ENCODE results near the gene SDK2. TPM values are rescaled to one million over a fixed set of nuclear protein-coding genes. Genes with fewer than 3 reads are reported as not detected.

The SDK2 gene
- polyA plus RNA-seq, 2 of the 4 experiments (the other 2 are of a cell fraction) = 0.36 to 0.57 TPM

DNA sequence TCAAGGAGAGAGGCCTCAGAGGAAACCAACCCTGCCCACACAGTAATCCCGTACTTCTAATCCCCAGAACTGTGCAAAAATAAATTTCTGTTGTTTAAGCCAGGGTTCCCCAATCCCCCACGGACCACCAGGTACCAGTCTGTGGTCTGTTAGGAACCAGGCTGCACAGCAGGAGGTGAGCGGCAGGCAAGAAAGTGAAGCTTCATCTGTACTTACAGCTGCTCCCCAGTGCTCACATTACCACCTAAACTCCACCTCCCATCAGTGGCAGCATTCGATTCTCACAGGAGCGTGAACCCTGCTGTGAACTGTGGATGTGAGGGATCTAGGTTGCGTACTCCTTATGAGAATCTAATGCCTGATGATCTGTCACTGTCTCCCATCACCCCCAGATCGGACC, 231.3 kb downstream of the SDK2 start:
- H3K4me1 ChIP-seq = no peaks in the 10 kb centered on the region
- ATAC-seq (no peak), DNase-seq (ENCODE audit: low read depth in 1 of 2, low spot score in 1 of 2) (no peak), FAIRE-seq (no peak)
- WGBS (ENCODE audit: missing lambda C conversion rate) = 60% methylated on average over 7 of the region's 7 CpGs
- no peak overlapping the region for H3K4me2 ChIP-seq
- TF ChIP-seq MAZ (IDR thresholded peaks at IDR 0.05; ENCODE audit: borderline replicate concordance, low read depth, low read length) (no peak), EHMT2 (IDR thresholded peaks at IDR 0.05; ENCODE audit: low read depth) (no peak), POLR2A (IDR thresholded peaks at IDR 0.05; ENCODE audit: low read length) (no peak), FOSB (CRISPR knock-in tag; IDR thresholded peaks at IDR 0.05) (no peak), ZFP36 (IDR thresholded peaks at IDR 0.05; ENCODE audit: borderline replicate concordance, partially characterized antibody) (no peak), ZC3H11A (IDR thresholded peaks at IDR 0.05) (no peak), SREBF2 (IDR thresholded peaks at IDR 0.05) (no peak)
- TF ChIP-seq, protein P1, sequence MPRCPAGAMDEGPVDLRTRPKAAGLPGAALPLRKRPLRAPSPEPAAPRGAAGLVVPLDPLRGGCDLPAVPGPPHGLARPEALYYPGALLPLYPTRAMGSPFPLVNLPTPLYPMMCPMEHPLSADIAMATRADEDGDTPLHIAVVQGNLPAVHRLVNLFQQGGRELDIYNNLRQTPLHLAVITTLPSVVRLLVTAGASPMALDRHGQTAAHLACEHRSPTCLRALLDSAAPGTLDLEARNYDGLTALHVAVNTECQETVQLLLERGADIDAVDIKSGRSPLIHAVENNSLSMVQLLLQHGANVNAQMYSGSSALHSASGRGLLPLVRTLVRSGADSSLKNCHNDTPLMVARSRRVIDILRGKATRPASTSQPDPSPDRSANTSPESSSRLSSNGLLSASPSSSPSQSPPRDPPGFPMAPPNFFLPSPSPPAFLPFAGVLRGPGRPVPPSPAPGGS (IDR thresholded peaks at IDR 0.05) = no peak
- ChIA-PET CTCF (interaction anchor here (1.1 to 1.3 kb wide), 2 partner anchors 13 to 17 kb away, joined by 3 to 6 read pairs; no protein-coding TSS in a partner anchor), POLR2A (no interaction called here)
- no peak overlapping the region for H3K4me3 ChIP-seq
- no peaks in the 10 kb centered on the region for H3K9me3 ChIP-seq
- no peak overlapping the region for H3K27ac ChIP-seq

DNA sequence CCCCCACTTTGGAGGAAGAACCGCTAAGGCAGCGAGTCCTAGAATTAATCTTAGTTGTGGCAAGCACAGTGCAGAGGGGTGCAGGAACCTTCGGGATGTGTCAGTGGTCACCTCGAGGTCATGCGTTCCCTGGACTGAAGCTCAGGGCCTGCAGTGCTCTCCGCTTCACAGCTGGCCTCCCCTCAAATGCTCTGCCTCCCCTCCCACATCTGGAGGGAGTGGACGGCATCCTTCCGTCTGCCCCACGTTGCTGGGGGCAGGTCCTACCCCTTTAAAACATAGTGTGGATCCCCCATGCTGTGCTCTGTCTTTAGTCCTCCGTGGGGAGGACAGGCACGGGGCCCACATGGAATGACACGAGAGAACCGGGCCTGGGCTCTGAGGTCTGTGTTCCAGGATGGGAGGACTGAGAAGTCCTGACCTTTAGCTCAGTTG, 232.9 kb downstream of the SDK2 start:
- DNase-seq (ENCODE audit: low read depth in 1 of 2, low spot score in 1 of 2) (no peak), ATAC-seq (no peak), FAIRE-seq (no peak)
- Histone ChIP-seq H3K4me1 (no peaks in the 10 kb centered on the region), H3K9me3 (no peaks in the 10 kb centered on the region), H3K27ac (no peak overlapping the region), H3K4me2 (no peak overlapping the region), H3K4me3 (no peak overlapping the region)
- no peak for TF ChIP-seq RNF2 (IDR thresholded peaks at IDR 0.05; ENCODE audit: borderline replicate concordance, low read depth)
- ChIA-PET CTCF (interaction anchor here (0.6 to 1.4 kb wide), 7 partner anchors 17 to 752 kb away, joined by 3 to 6 read pairs (median 3); no protein-coding TSS in a partner anchor), POLR2A (no interaction called here)
- 81% methylated on average over 13 of the region's 13 CpGs for WGBS (ENCODE audit: missing lambda C conversion rate)

DNA sequence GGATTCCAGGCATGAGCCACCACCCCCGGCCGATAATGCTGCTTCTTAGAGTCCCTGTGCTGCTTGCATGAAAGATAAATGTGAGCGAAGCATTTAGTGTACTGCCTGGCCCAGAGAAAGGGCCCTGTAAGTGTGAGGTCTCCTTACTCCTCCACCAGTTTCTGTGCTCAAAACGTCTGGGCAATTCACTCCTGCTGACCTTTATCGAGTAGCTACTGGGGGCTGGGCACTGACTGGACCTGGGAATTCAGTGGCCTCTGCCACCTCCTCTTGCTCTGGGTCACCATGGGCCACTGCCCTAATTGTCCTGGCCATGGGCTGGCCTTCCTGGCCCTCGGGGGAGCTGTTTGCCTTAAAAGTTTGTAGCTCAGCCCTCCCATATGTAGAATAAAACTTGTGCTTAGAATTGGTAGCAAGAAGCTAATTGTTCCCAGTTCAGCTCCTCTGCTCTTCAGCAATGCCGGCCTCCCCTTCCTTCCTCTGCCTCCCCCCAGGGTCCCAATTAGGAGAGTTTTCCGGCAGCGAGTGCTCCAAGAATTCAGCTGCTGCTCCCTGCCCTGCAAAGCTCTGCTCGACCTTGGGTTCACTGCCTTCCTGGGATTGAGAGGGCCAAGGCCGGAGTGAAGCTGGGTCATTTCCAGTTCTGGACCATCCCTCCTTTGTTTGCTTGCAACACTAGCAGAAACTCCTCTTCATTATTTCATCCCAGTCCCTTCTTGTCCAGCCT, 233.5 kb downstream of the SDK2 start:
- no peak for TF ChIP-seq BHLHE40 (IDR thresholded peaks at IDR 0.05; ENCODE audit: low read depth, low read length)
- no peak for TF ChIP-seq FOXS1 (CRISPR knock-in tag; IDR thresholded peaks at IDR 0.05)
- no peak for TF ChIP-seq POLR2AphosphoS2 (conservative IDR thresholded peaks at IDR 0.05; ENCODE audit: low read length)
- no peak for TF ChIP-seq HDAC2 (IDR thresholded peaks at IDR 0.05)
- TF ChIP-seq, protein P2, sequence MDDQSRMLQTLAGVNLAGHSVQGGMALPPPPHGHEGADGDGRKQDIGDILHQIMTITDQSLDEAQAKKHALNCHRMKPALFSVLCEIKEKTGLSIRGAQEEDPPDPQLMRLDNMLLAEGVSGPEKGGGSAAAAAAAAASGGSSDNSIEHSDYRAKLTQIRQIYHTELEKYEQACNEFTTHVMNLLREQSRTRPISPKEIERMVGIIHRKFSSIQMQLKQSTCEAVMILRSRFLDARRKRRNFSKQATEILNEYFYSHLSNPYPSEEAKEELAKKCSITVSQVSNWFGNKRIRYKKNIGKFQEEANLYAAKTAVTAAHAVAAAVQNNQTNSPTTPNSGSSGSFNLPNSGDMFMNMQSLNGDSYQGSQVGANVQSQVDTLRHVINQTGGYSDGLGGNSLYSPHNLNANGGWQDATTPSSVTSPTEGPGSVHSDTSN (IDR thresholded peaks at IDR 0.05) = no peak
- FAIRE-seq (no peak), DNase-seq (ENCODE audit: low read depth in 1 of 2, low spot score in 1 of 2) (no peak), ATAC-seq (peak in 1 of 2 experiments; percentile 26; a peak in 1 of 6 replicates)
- ChIA-PET CTCF (interaction anchor here (0.7 to 1.4 kb wide), 8 partner anchors 11 to 753 kb away, joined by 3 to 6 read pairs (median 3); no protein-coding TSS in a partner anchor), POLR2A (no interaction called here)
- Histone ChIP-seq H3K9me3 (no peaks in the 10 kb centered on the region), H3K4me2 (no peak overlapping the region), H3K27ac (no peak overlapping the region), H3K4me1 (no peaks in the 10 kb centered on the region), H3K4me3 (no peak overlapping the region)
- WGBS (ENCODE audit: missing lambda C conversion rate) = 46% methylated on average over 11 of the region's 11 CpGs

DNA sequence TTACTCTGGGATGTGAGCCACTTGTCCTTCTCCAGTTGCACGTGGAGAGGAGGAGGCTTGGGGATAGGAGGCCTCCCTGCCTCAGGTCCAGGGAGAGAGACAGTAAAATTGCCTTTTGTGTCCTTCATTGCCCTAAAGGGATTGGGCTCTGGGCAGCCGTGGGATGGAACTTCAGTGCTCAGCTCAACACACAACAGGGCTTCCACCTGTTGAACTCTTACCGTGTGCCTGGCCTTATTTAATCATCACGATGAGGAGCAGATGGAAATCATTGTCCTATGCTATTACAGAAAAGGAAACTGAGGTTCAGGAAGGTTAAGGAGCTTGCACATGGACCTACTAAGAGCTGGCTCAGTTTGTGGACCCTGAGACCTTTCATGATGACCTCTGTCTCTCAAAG, 240.0 kb downstream of the SDK2 start:
- WGBS (ENCODE audit: missing lambda C conversion rate) = 56% methylated on average over 4 of the region's 4 CpGs
- TF ChIP-seq JUNB (IDR thresholded peaks at IDR 0.05) (no peak), CEBPB (IDR thresholded peaks at IDR 0.05) (no peak), GATA3 (IDR thresholded peaks at IDR 0.05; ENCODE audit: borderline replicate concordance) (no peak), RAD21 (conservative IDR thresholded peaks at IDR 0.05 in 1 of 2, IDR thresholded peaks at IDR 0.05 in 1 of 2) (no peak), CHD4 (IDR thresholded peaks at IDR 0.05; ENCODE audit: borderline replicate concordance) (no peak), ESRRA (IDR thresholded peaks at IDR 0.05; ENCODE audit: borderline replicate concordance, low read length) (no peak), MAFK (IDR thresholded peaks at IDR 0.05; ENCODE audit: partially characterized antibody) (no peak), CHD2 (IDR thresholded peaks at IDR 0.05; ENCODE audit: low read length, partially characterized antibody) (no peak), EP300 (IDR thresholded peaks at IDR 0.05) (no peak), HOXB13 (CRISPR knock-in tag; IDR thresholded peaks at IDR 0.05; ENCODE audit: low read depth) (no peak), TFCP2L1 (CRISPR knock-in tag; IDR thresholded peaks at IDR 0.05) (no peak), HOXA7 (CRISPR knock-in tag; IDR thresholded peaks at IDR 0.05) (no peak), FOSB (CRISPR knock-in tag; IDR thresholded peaks at IDR 0.05) (no peak)
- TF ChIP-seq, protein P3, sequence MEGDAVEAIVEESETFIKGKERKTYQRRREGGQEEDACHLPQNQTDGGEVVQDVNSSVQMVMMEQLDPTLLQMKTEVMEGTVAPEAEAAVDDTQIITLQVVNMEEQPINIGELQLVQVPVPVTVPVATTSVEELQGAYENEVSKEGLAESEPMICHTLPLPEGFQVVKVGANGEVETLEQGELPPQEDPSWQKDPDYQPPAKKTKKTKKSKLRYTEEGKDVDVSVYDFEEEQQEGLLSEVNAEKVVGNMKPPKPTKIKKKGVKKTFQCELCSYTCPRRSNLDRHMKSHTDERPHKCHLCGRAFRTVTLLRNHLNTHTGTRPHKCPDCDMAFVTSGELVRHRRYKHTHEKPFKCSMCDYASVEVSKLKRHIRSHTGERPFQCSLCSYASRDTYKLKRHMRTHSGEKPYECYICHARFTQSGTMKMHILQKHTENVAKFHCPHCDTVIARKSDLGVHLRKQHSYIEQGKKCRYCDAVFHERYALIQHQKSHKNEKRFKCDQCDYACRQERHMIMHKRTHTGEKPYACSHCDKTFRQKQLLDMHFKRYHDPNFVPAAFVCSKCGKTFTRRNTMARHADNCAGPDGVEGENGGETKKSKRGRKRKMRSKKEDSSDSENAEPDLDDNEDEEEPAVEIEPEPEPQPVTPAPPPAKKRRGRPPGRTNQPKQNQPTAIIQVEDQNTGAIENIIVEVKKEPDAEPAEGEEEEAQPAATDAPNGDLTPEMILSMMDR (IDR thresholded peaks at IDR 0.05) = no peak
- TF ChIP-seq, protein P4, sequence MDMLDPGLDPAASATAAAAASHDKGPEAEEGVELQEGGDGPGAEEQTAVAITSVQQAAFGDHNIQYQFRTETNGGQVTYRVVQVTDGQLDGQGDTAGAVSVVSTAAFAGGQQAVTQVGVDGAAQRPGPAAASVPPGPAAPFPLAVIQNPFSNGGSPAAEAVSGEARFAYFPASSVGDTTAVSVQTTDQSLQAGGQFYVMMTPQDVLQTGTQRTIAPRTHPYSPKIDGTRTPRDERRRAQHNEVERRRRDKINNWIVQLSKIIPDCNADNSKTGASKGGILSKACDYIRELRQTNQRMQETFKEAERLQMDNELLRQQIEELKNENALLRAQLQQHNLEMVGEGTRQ (IDR thresholded peaks at IDR 0.05) = no peak
- DNase-seq (ENCODE audit: low read depth in 1 of 2, low spot score in 1 of 2) (no peak), ATAC-seq (no peak), FAIRE-seq (no peak)
- CTCF ChIA-PET = interaction anchor here (0.9 to 1.8 kb wide), 8 partner anchors 12 to 149 kb away, joined by 3 to 8 read pairs (median 4); no protein-coding TSS in a partner anchor
- Histone ChIP-seq H3K4me2 (no peak overlapping the region), H3K27ac (no peak overlapping the region), H3K4me1 (no peaks in the 10 kb centered on the region), H3K9me3 (no peaks in the 10 kb centered on the region), H3K4me3 (no peak overlapping the region)
- POLR2A ChIA-PET = no interaction called here

Measured in A549 (cell line).